ENCODE results near the gene DEPDC4. TPM values are rescaled to one million over a fixed set of nuclear protein-coding genes. Genes with fewer than 3 reads are reported as not detected.

Gene DEPDC4
- total RNA-seq, 1 experiment from 2014 or later = 3.2 TPM

- H3K9me3 ChIP-seq (ENCODE audit: control insufficient read depth, low read depth, low read length) = no peaks in the 10 kb centered on the region
- no peak overlapping the region for H3K14ac ChIP-seq (ENCODE audit: insufficient read depth, low read length)
- H3K27me3 ChIP-seq (ENCODE audit: insufficient read depth, low read length) = no peaks in the 10 kb centered on the region
- Mint-ChIP-seq H3K36me3 (ENCODE audit: insufficient read depth in 1 of 3, low read depth in 3 of 3) (peaks cover 2 to 8% (median 2%) of the 10 kb centered on the region in 3 experiments; a peak in 6 of 7 replicates), H3K4me3 (no peak overlapping the region; a peak in 1 of 5 replicates), H3K27me3 (ENCODE audit: low read depth) (no peaks in the 10 kb centered on the region), H3K4me1 (peaks cover 11% of the 10 kb centered on the region in 2 experiments), H3K9me3 (no peaks in the 10 kb centered on the region; a peak in 1 of 5 replicates), H3K27ac (peak overlapping the region in 2 of 3 experiments; percentile 19 to 38; a peak in 2 of 7 replicates)
- no peak overlapping the region for H2BK15ac ChIP-seq (ENCODE audit: low read depth, low read length)
- WGBS (ENCODE audit: extremely low coverage, insufficient read length, low lambda C conversion rate) = no CpG with 5 or more reads among the region's 1 CpG
- TF ChIP-seq, protein P1, sequence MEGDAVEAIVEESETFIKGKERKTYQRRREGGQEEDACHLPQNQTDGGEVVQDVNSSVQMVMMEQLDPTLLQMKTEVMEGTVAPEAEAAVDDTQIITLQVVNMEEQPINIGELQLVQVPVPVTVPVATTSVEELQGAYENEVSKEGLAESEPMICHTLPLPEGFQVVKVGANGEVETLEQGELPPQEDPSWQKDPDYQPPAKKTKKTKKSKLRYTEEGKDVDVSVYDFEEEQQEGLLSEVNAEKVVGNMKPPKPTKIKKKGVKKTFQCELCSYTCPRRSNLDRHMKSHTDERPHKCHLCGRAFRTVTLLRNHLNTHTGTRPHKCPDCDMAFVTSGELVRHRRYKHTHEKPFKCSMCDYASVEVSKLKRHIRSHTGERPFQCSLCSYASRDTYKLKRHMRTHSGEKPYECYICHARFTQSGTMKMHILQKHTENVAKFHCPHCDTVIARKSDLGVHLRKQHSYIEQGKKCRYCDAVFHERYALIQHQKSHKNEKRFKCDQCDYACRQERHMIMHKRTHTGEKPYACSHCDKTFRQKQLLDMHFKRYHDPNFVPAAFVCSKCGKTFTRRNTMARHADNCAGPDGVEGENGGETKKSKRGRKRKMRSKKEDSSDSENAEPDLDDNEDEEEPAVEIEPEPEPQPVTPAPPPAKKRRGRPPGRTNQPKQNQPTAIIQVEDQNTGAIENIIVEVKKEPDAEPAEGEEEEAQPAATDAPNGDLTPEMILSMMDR (conservative IDR thresholded peaks at IDR 0.05) = no peak
- H4K5ac ChIP-seq (ENCODE audit: insufficient read length, low read depth, low read length) = no peak overlapping the region
- H2BK120ac ChIP-seq (ENCODE audit: low read depth, low read length, poor library complexity, severe bottlenecking) = no peak overlapping the region
- no peak overlapping the region for H2BK5ac ChIP-seq (ENCODE audit: insufficient read length, low read length)
- no peak overlapping the region for H2AK5ac ChIP-seq (ENCODE audit: insufficient read length, low read length)
- no peak overlapping the region for H3K4ac ChIP-seq (ENCODE audit: low read depth, low read length)
- H3K79me1 ChIP-seq (ENCODE audit: insufficient read depth, low read depth, low read length, poor library complexity, severe bottlenecking) = peaks cover 4% of the 10 kb centered on the region
- no peak overlapping the region for H4K8ac ChIP-seq (replicated peaks; ENCODE audit: insufficient read length, low read depth, low read length)
- no peak for DNase-seq
- no peak overlapping the region for H2BK20ac ChIP-seq (ENCODE audit: low read depth, low read length, poor library complexity, severe bottlenecking)
- H3K23me2 ChIP-seq (ENCODE audit: insufficient read length, low read depth, low read length, poor library complexity, severe bottlenecking) = no peaks in the 10 kb centered on the region
- no peaks in the 10 kb centered on the region for H3K4me1 ChIP-seq (ENCODE audit: insufficient read depth, low read length)
- no peaks in the 10 kb centered on the region for H4K20me1 ChIP-seq (ENCODE audit: control insufficient read depth, insufficient read depth, insufficient read length)
- no peak overlapping the region for H2BK12ac ChIP-seq (ENCODE audit: insufficient read length, low read depth, low read length)
- H3K27ac ChIP-seq (ENCODE audit: insufficient read length, low read depth, low read length) = no peak overlapping the region
- H3K9ac ChIP-seq (ENCODE audit: extremely low read depth, insufficient read length, low read length) = no peak overlapping the region
- H2AFZ ChIP-seq (ENCODE audit: low read length) = no peak overlapping the region
- H4K91ac ChIP-seq (ENCODE audit: insufficient read length, low read depth, low read length) = no peak overlapping the region
- H3K23ac ChIP-seq (ENCODE audit: insufficient read length, low read depth, low read length) = no peak overlapping the region
- H3K4me2 ChIP-seq (ENCODE audit: insufficient read depth, insufficient read length, low read length) = no peak overlapping the region
- no peak overlapping the region for H3K18ac ChIP-seq (ENCODE audit: insufficient read length, low read depth, low read length)
- H3K79me2 ChIP-seq (ENCODE audit: insufficient read depth, low read length) = peaks cover 10% of the 10 kb centered on the region; the same call in 1 of the 2 replicates
- H3K56ac ChIP-seq (ENCODE audit: insufficient read length, low read depth, low read length) = no peak overlapping the region
- H3T11ph ChIP-seq (ENCODE audit: low read length) = no peak overlapping the region
Observed at GRCh38 chr12:100279607-100280244, 12.8 kb upstream of the DEPDC4 start.

Measured in H9 (cell line).